GOT3 (cell line): ENCODE data around the gene AZI2.

ENCODE experiments used
- DNase-seq: peaks from one replicate; lab custom pipeline; 2025; ENCODE audit warnings: mixed read lengths; lab: John Stamatoyannopoulos, UW

Gene AZI2

GRCh38 chr3:28301688-28302087, 46.9 kb downstream of the AZI2 start:
- no peak for DNase-seq

GRCh38 chr3:28300345-28300962, 48.2 kb downstream of the AZI2 start:
- no peak for DNase-seq

GRCh38 chr3:28299705-28300104, 48.9 kb downstream of the AZI2 start:
- DNase-seq, result no peak

- DNase-seq, result no peak
Measured at GRCh38 chr3:28295898-28296490, 52.6 kb downstream of the AZI2 start.

GRCh38 chr3:28294667-28295413, 53.8 kb downstream of the AZI2 start:
- no peak for DNase-seq

GRCh38 chr3:28292622-28293021, 56.0 kb downstream of the AZI2 start:
- DNase-seq, result no peak

GRCh38 chr3:28291577-28291976, 57.0 kb downstream of the AZI2 start:
- DNase-seq, result no peak

GRCh38 chr3:28290863-28291300, 57.7 kb downstream of the AZI2 start:
- no peak for DNase-seq

- no peak for DNase-seq
Measured at GRCh38 chr3:28287046-28287445, 61.6 kb downstream of the AZI2 start.

- no peak for DNase-seq
Measured at GRCh38 chr3:28286595-28286994, 62.0 kb downstream of the AZI2 start.

- no peak for DNase-seq
Measured at GRCh38 chr3:28280781-28281180, 67.8 kb downstream of the AZI2 start.

GRCh38 chr3:28279770-28280169, 68.9 kb downstream of the AZI2 start:
- no peak for DNase-seq

GRCh38 chr3:28278918-28279317, 69.7 kb downstream of the AZI2 start:
- DNase-seq, result no peak

- DNase-seq, result no peak
Measured at GRCh38 chr3:28273837-28274236, 74.8 kb downstream of the AZI2 start.
